ENCODE results near the gene RPL28. TPM values are rescaled to one million over a fixed set of nuclear protein-coding genes. Genes with fewer than 3 reads are reported as not detected.

RPL28 gene
- total RNA-seq: 1,000 to 10,000 TPM; 2,549 to 3,799 (median 3,242) TPM
- polyA plus RNA-seq: 1,000 to 10,000 TPM in 1 of 2 donors, 100 to 1,000 TPM in 1; 740 to 1,050 TPM
- total RNA-seq: 433 reads per million, percentile 97 among the genes with 10 or more reads in this experiment

DNA sequence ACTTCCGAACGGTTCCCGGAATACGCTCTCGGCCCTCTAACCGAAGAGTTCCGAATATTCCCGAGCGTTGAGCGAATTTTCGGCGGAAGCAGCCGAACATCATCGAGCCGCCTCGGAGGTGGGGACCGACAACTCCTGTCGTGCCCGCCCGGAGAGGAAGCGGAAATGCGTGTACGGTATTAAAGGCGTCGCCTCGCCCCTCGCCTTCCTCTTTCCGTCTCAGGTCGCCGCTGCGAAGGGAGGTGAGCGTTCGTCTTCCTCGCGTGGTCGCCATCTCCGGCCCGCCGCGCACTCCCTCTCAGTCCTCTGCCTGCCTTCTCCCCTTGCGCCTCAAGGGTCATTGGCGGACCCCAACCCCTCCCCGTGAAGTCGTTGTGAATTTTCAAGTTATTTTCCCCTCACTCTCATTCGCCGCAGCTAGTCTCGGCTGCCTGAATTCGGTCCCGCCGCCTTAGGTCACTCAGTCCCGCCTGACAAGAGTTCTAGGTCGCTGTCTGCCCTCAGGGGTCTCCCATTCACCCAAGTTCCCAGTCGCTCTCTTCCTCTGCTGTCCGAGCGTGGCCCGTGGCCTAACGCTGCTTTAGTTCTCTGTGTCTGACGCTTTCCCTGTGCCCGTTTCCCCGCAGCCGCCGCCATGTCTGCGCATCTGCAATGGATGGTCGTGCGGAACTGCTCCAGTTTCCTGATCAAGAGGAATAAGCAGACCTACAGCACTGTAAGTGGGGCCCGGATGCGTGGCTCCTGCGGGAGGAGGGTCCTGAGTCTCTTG, at the start of gene RPL28:
Gene RPL28 (plus strand): TSS at position 209 of the 769 bp plus-strand sequence. CDS start 426 bp downstream, at position 635.
- peak within 1 kb of the TSS; percentile 92 for H3K4me3 ChIP-seq (ENCODE audit: low read length)
- POLR2A ChIA-PET: interaction anchor here (0.6 to 7.3 kb wide), 9 partner anchors 13 to 1197 kb away, joined by 3 to 82 read pairs (median 6); partner anchors contain the start of genes HSPBP1, MBOAT7, UBE2S and ZNF628
- peaks cover 0 to 8% (median 0%) of the 10 kb centered on the region in 11 donors for H3K9me3 Mint-ChIP-seq

GRCh38 chr19:55336101-55336500, 49.6 kb upstream of the RPL28 start:
- Mint-ChIP-seq H3K36me3 (no peaks in the 10 kb centered on the region), H3K4me1 (peaks cover 0 to 21% (median 18%) of the 10 kb centered on the region in 7 donors), H3K4me3 (no peak overlapping the region), H3K27ac (peak overlapping the region in 2 of 9 donors; percentile 16 to 76), H3K9me3 (peaks cover 0 to 4% (median 0%) of the 10 kb centered on the region in 11 donors), H3K27me3 (peaks cover 0 to 24% (median 5%) of the 10 kb centered on the region in 5 donors)
- intact Hi-C loops (cut with micrococcal nuclease): loop anchor here (5.0 kb wide), 2 partner anchors 301 to 329 kb away; no protein-coding TSS in a partner anchor
- peaks cover 8 to 15% of the 10 kb centered on the region in 2 donors for H3K4me1 ChIP-seq (ENCODE audit: control insufficient read depth in 2 of 2, insufficient read depth in 2 of 2, low read length in 2 of 2)
- DNase-seq (no peak), ATAC-seq (no peak)
- ChIA-PET POLR2A (interaction anchor here (0.8 kb wide), 1 partner anchor 15 kb away, joined by 4 read pairs; no protein-coding TSS in a partner anchor), CTCF (interaction anchor here (0.7 kb wide), 1 partner anchor 240 kb away, joined by 4 read pairs; no protein-coding TSS in a partner anchor)
- no peak overlapping the region for H3K27ac ChIP-seq (ENCODE audit: low read depth, low read length)
- H3K9me3 ChIP-seq (ENCODE audit: control insufficient read depth in 2 of 3, low read length in 3 of 3): no peaks in the 10 kb centered on the region
- H3K27me3 ChIP-seq (ENCODE audit: control insufficient read depth in 2 of 2, insufficient read depth in 2 of 2, low read length in 2 of 2): no peaks in the 10 kb centered on the region
- H3K36me3 ChIP-seq (ENCODE audit: control insufficient read depth in 2 of 3, insufficient read depth in 3 of 3, low read length in 3 of 3): no peaks in the 10 kb centered on the region
- H3K4me3 ChIP-seq (ENCODE audit: low read length): no peak overlapping the region

More for the DNA sequence above, at the start of gene RPL28:
- peak within 1 kb of the TSS; percentile 91 to 100 (median 99) for H3K27ac Mint-ChIP-seq
- no peaks in the 10 kb centered on the region for H3K27me3 ChIP-seq (ENCODE audit: control insufficient read depth in 2 of 2, insufficient read depth in 2 of 2, low read length in 2 of 2)
- intact Hi-C loops (cut with micrococcal nuclease): loop anchor here (1.0 to 10.0 kb wide), 20 partner anchors 22 to 1519 kb away; partner anchors contain the start of genes HSPBP1 (in 2 of the 2), KMT5C (in 2 of the 2), PPP1R12C (in 2 of the 2) and PPP6R1 (in 2 of the 2)
- DNase-seq (peak; percentile 92 to 99 (median 99)), ATAC-seq (peak; percentile 89)
- peak within 1 kb of the TSS; percentile 91 for H3K27ac ChIP-seq (ENCODE audit: low read depth, low read length)
- CTCF ChIA-PET: no interaction called here
- H3K4me1 Mint-ChIP-seq: peaks cover 41 to 79% (median 70%) of the 10 kb centered on the region in 7 donors
- peaks cover 0 to 3% (median 0%) of the 10 kb centered on the region in 5 donors for H3K27me3 Mint-ChIP-seq
- no peaks in the 10 kb centered on the region for H3K9me3 ChIP-seq (ENCODE audit: control insufficient read depth in 2 of 3, low read length in 3 of 3)
- H3K36me3 ChIP-seq (ENCODE audit: control insufficient read depth in 2 of 3, insufficient read depth in 3 of 3, low read length in 3 of 3): peaks cover 0 to 49% (median 11%) of the 10 kb centered on the region in 3 experiments
- peaks cover 45 to 53% of the 10 kb centered on the region in 2 donors for H3K4me1 ChIP-seq (ENCODE audit: control insufficient read depth in 2 of 2, insufficient read depth in 2 of 2, low read length in 2 of 2)
- peaks cover 7 to 51% (median 19%) of the 10 kb centered on the region in 5 donors for H3K36me3 Mint-ChIP-seq
- H3K4me3 Mint-ChIP-seq: peak within 1 kb of the TSS; percentile 94 to 100 (median 100)

- intact Hi-C loops (cut with micrococcal nuclease): loop anchor here (1.0 to 5.0 kb wide), 23 partner anchors 15 to 1149 kb away; partner anchors contain the start of genes COX6B2 (in 2 of the 2), HSPBP1 (in 2 of the 2), PPP6R1 (in 2 of the 2) and RPL28 (in 2 of the 2)
- Histone ChIP-seq H3K4me3 (ENCODE audit: low read length) (peak within 1 kb of the TSS; percentile 80), H3K27me3 (ENCODE audit: control insufficient read depth in 2 of 2, insufficient read depth in 2 of 2, low read length in 2 of 2) (no peaks in the 10 kb centered on the region), H3K27ac (ENCODE audit: low read depth, low read length) (peak within 1 kb of the TSS; percentile 93), H3K36me3 (ENCODE audit: control insufficient read depth in 2 of 3, insufficient read depth in 3 of 3, low read length in 3 of 3) (peaks cover 0 to 15% (median 0%) of the 10 kb centered on the region in 3 experiments), H3K4me1 (ENCODE audit: control insufficient read depth in 2 of 2, insufficient read depth in 2 of 2, low read length in 2 of 2) (peaks cover 8 to 15% of the 10 kb centered on the region in 2 donors), H3K9me3 (ENCODE audit: control insufficient read depth in 2 of 3, low read length in 3 of 3) (no peaks in the 10 kb centered on the region)
- H3K27ac Mint-ChIP-seq: peak within 1 kb of the TSS; percentile 88 to 100 (median 97)
- peaks cover 0 to 10% (median 2%) of the 10 kb centered on the region in 5 donors for H3K36me3 Mint-ChIP-seq
- H3K4me3 Mint-ChIP-seq: peak within 1 kb of the TSS; percentile 87 to 99 (median 96)
- peaks cover 5 to 28% (median 24%) of the 10 kb centered on the region in 7 donors for H3K4me1 Mint-ChIP-seq
- peaks cover 0 to 16% (median 0%) of the 10 kb centered on the region in 5 donors for H3K27me3 Mint-ChIP-seq
- peak; percentile 83 for ATAC-seq
- CTCF ChIA-PET: interaction anchor here (1.5 to 2.1 kb wide), 2 partner anchors 38 to 45 kb away, joined by 4 to 12 read pairs; partner anchors contain the start of gene TMEM238
- peak; percentile 99 to 100 (median 100) for DNase-seq
- peaks cover 0 to 4% (median 0%) of the 10 kb centered on the region in 11 donors for H3K9me3 Mint-ChIP-seq
- POLR2A ChIA-PET: interaction anchor here (0.9 to 2.4 kb wide), 16 partner anchors 30 to 315 kb away, joined by 4 to 27 read pairs (median 8); partner anchors contain the start of genes FIZ1, HSPBP1, ISOC2 and PPP6R1
Observed at GRCh38 chr19:55339105-55339888, 46.4 kb upstream of the RPL28 start, which contains the start of gene KMT5C. KMT5C (plus strand) TSS chr19:55339876; CDS start chr19:55341937, 2,061 bp downstream.

DNA sequence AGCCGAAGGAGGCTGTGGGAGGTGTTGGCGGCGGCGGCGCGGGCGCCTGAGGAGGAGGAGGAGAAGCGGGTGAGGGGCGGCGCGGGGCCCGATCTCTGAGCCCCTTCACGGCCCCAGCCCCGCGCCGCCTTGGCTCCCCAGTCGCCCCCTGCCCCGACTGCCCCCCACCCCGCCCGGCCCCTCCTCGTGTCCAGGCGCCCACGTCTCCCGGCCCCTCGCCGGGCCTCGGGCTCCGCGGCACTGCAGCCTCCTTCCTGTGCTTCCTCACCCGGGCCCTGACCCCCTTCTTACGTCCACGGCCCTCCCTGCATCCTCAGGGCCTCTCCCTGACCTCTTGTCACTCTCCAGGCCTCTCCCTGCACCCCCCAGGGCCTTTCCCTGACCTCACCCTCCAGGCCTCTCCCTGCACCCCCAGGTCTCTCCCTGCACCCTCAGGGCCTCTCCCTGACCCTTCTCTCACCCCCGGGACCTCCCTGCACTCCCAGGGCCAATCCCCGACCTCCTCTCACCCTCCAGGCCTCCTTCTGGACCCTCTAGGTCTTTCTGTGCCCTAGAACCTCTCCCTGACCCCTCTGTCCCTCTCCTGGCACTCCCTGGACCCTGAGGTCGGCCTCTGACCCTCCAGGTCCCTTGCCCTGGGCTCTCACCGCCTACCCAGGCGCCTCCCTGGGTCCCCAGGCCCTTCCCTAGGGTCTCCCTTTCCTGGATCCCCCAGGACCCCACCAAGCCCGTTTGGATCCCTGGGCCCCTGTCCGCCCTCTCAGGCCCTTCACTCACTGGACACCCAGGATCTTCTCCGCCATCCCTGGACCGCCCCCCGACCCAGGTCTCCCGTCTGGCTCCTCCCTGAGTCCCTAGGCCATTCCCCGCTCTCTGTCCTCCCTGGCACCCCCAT, 45.6 kb upstream of the RPL28 start:
- Mint-ChIP-seq H3K27me3 (peaks cover 0 to 16% (median 0%) of the 10 kb centered on the region in 5 donors), H3K4me3 (peak overlapping the region; percentile 87 to 99 (median 96)), H3K27ac (peak overlapping the region; percentile 88 to 100 (median 97)), H3K36me3 (peaks cover 0 to 10% (median 2%) of the 10 kb centered on the region in 5 donors), H3K9me3 (peaks cover 0 to 4% (median 0%) of the 10 kb centered on the region in 11 donors), H3K4me1 (peaks cover 6 to 28% (median 24%) of the 10 kb centered on the region in 7 donors)
- Histone ChIP-seq H3K36me3 (ENCODE audit: control insufficient read depth in 2 of 3, insufficient read depth in 3 of 3, low read length in 3 of 3) (peaks cover 0 to 15% (median 0%) of the 10 kb centered on the region in 3 experiments), H3K4me1 (ENCODE audit: control insufficient read depth in 2 of 2, insufficient read depth in 2 of 2, low read length in 2 of 2) (peaks cover 8 to 15% of the 10 kb centered on the region in 2 donors), H3K27ac (ENCODE audit: low read depth, low read length) (peak overlapping the region; percentile 93), H3K4me3 (ENCODE audit: low read length) (peak overlapping the region; percentile 80), H3K27me3 (ENCODE audit: control insufficient read depth in 2 of 2, insufficient read depth in 2 of 2, low read length in 2 of 2) (no peaks in the 10 kb centered on the region), H3K9me3 (ENCODE audit: control insufficient read depth in 2 of 3, low read length in 3 of 3) (no peaks in the 10 kb centered on the region)
- POLR2A ChIA-PET: interaction anchor here (0.9 to 2.4 kb wide), 15 partner anchors 34 to 314 kb away, joined by 3 to 27 read pairs (median 8); partner anchors contain the start of genes FIZ1, HSPBP1, ISOC2 and PPP6R1
- DNase-seq (peak in 2 of 9 donors; percentile 44 to 46), ATAC-seq (no peak)
- intact Hi-C loops (cut with micrococcal nuclease): loop anchor here (1.0 to 5.0 kb wide), 23 partner anchors 14 to 1150 kb away; partner anchors contain the start of genes COX6B2 (in 2 of the 2), HSPBP1 (in 2 of the 2), PPP6R1 (in 2 of the 2) and RPL28 (in 2 of the 2)
- CTCF ChIA-PET: interaction anchor here (1.5 to 2.1 kb wide), 2 partner anchors 38 to 44 kb away, joined by 4 to 12 read pairs; partner anchors contain the start of gene TMEM238

DNA sequence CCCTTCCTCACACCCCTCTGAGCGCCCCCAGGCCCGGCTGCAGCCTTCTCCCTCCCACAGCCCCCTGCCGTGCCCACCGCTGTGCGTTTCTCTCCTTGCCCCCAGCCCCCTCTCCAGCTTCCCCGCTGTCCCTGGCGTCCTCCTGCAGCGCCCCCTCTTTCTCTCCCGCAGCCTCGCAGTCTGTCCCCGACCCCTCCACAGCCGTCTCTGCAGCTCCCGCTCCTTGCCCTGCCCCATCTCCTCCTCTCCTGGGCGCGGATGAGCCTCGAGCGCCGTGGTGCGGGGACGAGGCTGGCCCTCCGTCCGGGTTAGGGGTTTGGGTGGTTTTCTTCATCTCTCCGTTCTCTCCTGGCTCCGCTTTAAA, 45.0 kb upstream of the RPL28 start:
- H3K36me3 ChIP-seq (ENCODE audit: control insufficient read depth in 2 of 3, insufficient read depth in 3 of 3, low read length in 3 of 3): peaks cover 0 to 15% (median 0%) of the 10 kb centered on the region in 3 experiments
- no peak for ATAC-seq
- H3K4me3 ChIP-seq (ENCODE audit: low read length): peak overlapping the region; percentile 80
- peaks cover 0 to 13% (median 3%) of the 10 kb centered on the region in 5 donors for H3K36me3 Mint-ChIP-seq
- peaks cover 11 to 28% (median 24%) of the 10 kb centered on the region in 7 donors for H3K4me1 Mint-ChIP-seq
- H3K4me3 Mint-ChIP-seq: peak overlapping the region; percentile 74 to 99 (median 88)
- no peaks in the 10 kb centered on the region for H3K27me3 ChIP-seq (ENCODE audit: control insufficient read depth in 2 of 2, insufficient read depth in 2 of 2, low read length in 2 of 2)
- H3K27ac Mint-ChIP-seq: peak overlapping the region in 8 of 9 donors; percentile 75 to 99 (median 93)
- no peaks in the 10 kb centered on the region for H3K9me3 ChIP-seq (ENCODE audit: control insufficient read depth in 2 of 3, low read length in 3 of 3)
- ChIA-PET CTCF (no interaction called here), POLR2A (interaction anchor here (0.9 to 1.1 kb wide), 2 partner anchors 43 to 87 kb away, joined by 3 to 5 read pairs; partner anchors contain the start of gene TMEM238)
- H3K4me1 ChIP-seq (ENCODE audit: control insufficient read depth in 2 of 2, insufficient read depth in 2 of 2, low read length in 2 of 2): peaks cover 8 to 15% of the 10 kb centered on the region in 2 donors
- intact Hi-C loops (cut with micrococcal nuclease): no loop called here
- H3K27me3 Mint-ChIP-seq: peaks cover 0 to 16% (median 0%) of the 10 kb centered on the region in 5 donors
- DNase-seq: peak in 5 of 9 donors; percentile 13 to 36 (median 22)
- H3K27ac ChIP-seq (ENCODE audit: low read depth, low read length): peak overlapping the region; percentile 93
- H3K9me3 Mint-ChIP-seq: peaks cover 0 to 4% (median 0%) of the 10 kb centered on the region in 11 donors
